ENCODE measurements around the gene DPY19L3.
"Not testable (repeated sequence)": the region's sequence is repeated elsewhere in the genome, so short reads cannot be mapped to it uniquely, and the experiment has no call there.

Gene DPY19L3

GRCh38 chr19:32489971-32490370 lies 84.4 kb downstream of the DPY19L3 start:
- no peak for DNase-seq (ENCODE audit: low spot score)
- TF ChIP-seq CTCF (IDR thresholded peaks at IDR 0.05; ENCODE audit: extremely low read depth, missing control alignments): no peak

DNA sequence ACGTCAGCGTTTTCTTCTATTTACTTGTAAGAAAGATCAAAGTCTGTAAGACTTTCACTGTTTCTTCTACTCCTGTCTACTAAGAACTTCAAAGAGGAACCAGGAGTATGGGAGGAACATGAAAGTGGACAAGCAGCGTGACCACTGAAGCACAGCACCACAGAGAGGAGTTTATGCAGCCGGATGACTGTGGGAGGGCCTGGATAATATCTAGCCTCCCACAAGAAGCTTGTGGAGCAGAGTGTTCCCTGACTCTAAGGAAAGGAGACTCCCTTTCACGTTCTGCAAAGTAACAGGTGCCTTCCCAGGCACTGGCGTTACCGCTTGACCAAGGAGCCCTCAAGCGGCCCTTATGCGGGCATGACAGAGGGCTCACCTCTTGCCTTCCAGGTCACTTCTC lies 91.8 kb downstream of the DPY19L3 start:
- no peak for DNase-seq (ENCODE audit: low spot score)

GRCh38 chr19:32498648-32499200 lies 93.2 kb downstream of the DPY19L3 start:
- no peak for TF ChIP-seq CTCF (IDR thresholded peaks at IDR 0.05; ENCODE audit: extremely low read depth, missing control alignments)
- DNase-seq (ENCODE audit: low spot score): no peak

More for the DNA sequence above, 91.8 kb downstream of the DPY19L3 start:
- TF ChIP-seq CTCF (IDR thresholded peaks at IDR 0.05; ENCODE audit: extremely low read depth, missing control alignments): no peak

- not testable (repeated sequence) for DNase-seq (ENCODE audit: low spot score)
Observed at GRCh38 chr19:32512498-32512897, 106.9 kb downstream of the DPY19L3 start.

- no peak for DNase-seq (ENCODE audit: low spot score)
- TF ChIP-seq CTCF (IDR thresholded peaks at IDR 0.05; ENCODE audit: extremely low read depth, missing control alignments): no peak
Observed at GRCh38 chr19:32519023-32519422, 113.5 kb downstream of the DPY19L3 start.

DNA sequence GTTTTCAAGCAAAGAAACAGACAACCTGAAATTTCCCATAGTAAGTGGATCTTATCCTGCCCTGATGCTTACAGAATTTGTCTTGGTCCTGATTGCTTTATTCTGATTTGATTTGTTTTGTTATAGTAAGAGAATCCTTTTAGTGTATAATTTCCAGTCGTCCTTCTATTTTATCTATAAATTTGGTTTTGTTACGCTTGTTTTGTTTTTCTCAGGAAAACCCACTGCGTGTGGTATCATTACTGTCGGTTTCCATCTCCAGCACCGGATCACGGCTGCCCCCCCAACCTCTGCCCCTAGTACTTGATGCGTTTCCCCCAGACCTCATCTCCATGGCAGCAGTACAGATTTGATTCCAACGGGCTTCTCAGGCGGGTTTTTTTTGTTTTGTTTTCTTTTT lies 117.4 kb downstream of the DPY19L3 start:
- no peak for TF ChIP-seq CTCF (IDR thresholded peaks at IDR 0.05; ENCODE audit: extremely low read depth, missing control alignments)
- no peak for DNase-seq (ENCODE audit: low spot score)

GRCh38 chr19:32526895-32527294 lies 121.3 kb downstream of the DPY19L3 start:
- no peak for TF ChIP-seq CTCF (IDR thresholded peaks at IDR 0.05; ENCODE audit: extremely low read depth, missing control alignments)
- DNase-seq (ENCODE audit: low spot score): no peak

DNA sequence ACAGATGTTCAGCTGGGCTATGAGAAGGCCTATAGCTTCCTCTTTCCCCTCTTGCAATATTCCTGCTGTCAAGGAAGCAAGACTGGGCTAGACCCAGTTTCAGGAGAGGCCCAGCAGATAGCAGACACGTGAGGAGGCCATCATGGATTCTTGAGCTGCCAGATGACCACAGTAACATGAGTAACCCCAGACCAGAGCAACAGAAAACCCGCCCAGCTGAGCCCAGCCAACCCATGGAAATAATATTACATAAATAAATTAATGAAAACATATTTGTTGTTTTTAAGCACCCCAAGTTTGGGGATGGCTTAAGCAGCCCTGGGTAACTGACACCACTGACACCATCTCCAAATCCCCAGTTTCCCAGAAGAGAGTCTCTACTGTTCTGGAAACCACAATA lies 125.2 kb downstream of the DPY19L3 start:
- no peak for TF ChIP-seq CTCF (IDR thresholded peaks at IDR 0.05; ENCODE audit: extremely low read depth, missing control alignments)
- no peak for DNase-seq (ENCODE audit: low spot score)

Measured in GM20000 (cell line).